SK-N-SH treated with all-trans-retinoic acid at 6 μM for 48 hours (cell line): ENCODE data around the gene NCKAP5.
A peak's percentile ranks its signal among the peaks of the same experiment; 100 is the strongest.
"Not testable (repeated sequence)": the region's sequence is repeated elsewhere in the genome, so short reads cannot be mapped to it uniquely, and the experiment has no call there.

ENCODE experiments used
- ATAC-seq: fragments of 200-7000 bp; cut with Tn5 transposase; 3 replicates; pipeline ENCODE4 v1.9.1; 2020; ENCODE audit warnings: mild to moderate bottlenecking, moderate library complexity
- ARNTL ChIP-seq: fragments of 450-650 bp; formaldehyde crosslinking; IDR thresholded peaks from 2 replicates; pipeline ENCODE4 v1.5.0; 2020; ENCODE audit warnings: low read depth, mild to moderate bottlenecking, moderate library complexity, borderline replicate concordance
- BACH2 ChIP-seq: fragments of 250-450 bp; sonication (Bioruptor Pico); IDR thresholded peaks from 2 replicates; pipeline ENCODE4 v1.9.0; 2021; ENCODE audit warnings: mild to moderate bottlenecking, borderline replicate concordance
- CSDC2 ChIP-seq: fragments of 250-450 bp; sonication (Bioruptor Pico); IDR thresholded peaks from 2 replicates; pipeline ENCODE4 v1.5.0; 2020; ENCODE audit warnings: mild to moderate bottlenecking, moderate library complexity
- ESRRG ChIP-seq: fragments of 250-450 bp; sonication (Bioruptor Pico); IDR thresholded peaks from 2 replicates; pipeline ENCODE4 v1.6.1; 2021; ENCODE audit warnings: mild to moderate bottlenecking
- GLIS3 ChIP-seq: fragments of 250-450 bp; sonication (Bioruptor Pico); IDR thresholded peaks from 2 replicates; pipeline ENCODE4 v1.5.0; 2020; ENCODE audit warnings: mild to moderate bottlenecking, moderate library complexity
- OSR1 ChIP-seq: fragments of 250-450 bp; sonication (Bioruptor Pico); IDR thresholded peaks from 2 replicates; pipeline ENCODE4 v1.8.0; 2022; ENCODE audit warnings: moderate library complexity, mild to moderate bottlenecking, inconsistent platforms
- PPARA ChIP-seq: fragments of 250-450 bp; sonication (Bioruptor Pico); IDR thresholded peaks from 2 replicates; pipeline ENCODE4 v1.5.0; 2020; ENCODE audit warnings: mild to moderate bottlenecking, borderline replicate concordance
- RARB ChIP-seq: fragments of 250-450 bp; sonication (Bioruptor Pico); IDR thresholded peaks from 2 replicates; pipeline ENCODE4 v1.8.0; 2021; ENCODE audit warnings: mild to moderate bottlenecking, moderate library complexity
- SNAI2 ChIP-seq: fragments of 250-450 bp; sonication (Bioruptor Pico); IDR thresholded peaks from 2 replicates; pipeline ENCODE4 v1.5.0; 2020; ENCODE audit warnings: mild to moderate bottlenecking, moderate library complexity
- TCF4 ChIP-seq: fragments of 250-450 bp; sonication (Bioruptor Pico); IDR thresholded peaks from 2 replicates; pipeline ENCODE4 v1.8.0; 2021; ENCODE audit warnings: mild to moderate bottlenecking, moderate library complexity, borderline replicate concordance
- TOX ChIP-seq: fragments of 250-450 bp; sonication (Bioruptor Pico); IDR thresholded peaks from 2 replicates; pipeline ENCODE4 v1.8.0; 2021; ENCODE audit warnings: mild to moderate bottlenecking, moderate library complexity, borderline replicate concordance
- ZC3H10 ChIP-seq: fragments of 250-450 bp; sonication (Bioruptor Pico); IDR thresholded peaks from 2 replicates; pipeline ENCODE4 v1.5.1; 2021; ENCODE audit warnings: mild to moderate bottlenecking, moderate library complexity
- ZFP3 ChIP-seq: fragments of 250-450 bp; sonication (Bioruptor Pico); IDR thresholded peaks from 2 replicates; pipeline ENCODE4 v1.5.0; 2020; ENCODE audit warnings: mild to moderate bottlenecking, moderate library complexity
- ZFP30 ChIP-seq: fragments of 450-650 bp; formaldehyde crosslinking; IDR thresholded peaks from 2 replicates; pipeline ENCODE4 v1.5.0; 2022; ENCODE audit warnings: mild to moderate bottlenecking, moderate library complexity
- ZNF565 ChIP-seq: fragments of 450-650 bp; formaldehyde crosslinking; conservative IDR thresholded peaks from 2 replicates; pipeline ENCODE4 v1.5.0; 2020; ENCODE audit warnings: low read depth, mild to moderate bottlenecking, moderate library complexity
- ZNF70 ChIP-seq: fragments of 450-650 bp; formaldehyde crosslinking; IDR thresholded peaks from 2 replicates; pipeline ENCODE4 v1.5.0; 2020; ENCODE audit warnings: mild to moderate bottlenecking, moderate library complexity
- ZNF8 ChIP-seq: fragments of 450-650 bp; formaldehyde crosslinking; IDR thresholded peaks from 2 replicates; pipeline ENCODE4 v1.5.0; 2020; ENCODE audit warnings: mild to moderate bottlenecking, moderate library complexity
- TF ChIP-seq, protein P1 (sequence below): fragments of 250-450 bp; sonication (Bioruptor Pico); IDR thresholded peaks from 2 replicates; pipeline ENCODE4 v1.5.1; 2020; ENCODE audit warnings: low read depth, mild to moderate bottlenecking, moderate library complexity
- TF ChIP-seq, protein P2 (sequence below): fragments of 250-450 bp; sonication (Bioruptor Pico); IDR thresholded peaks from 2 replicates; pipeline ENCODE4 v1.5.1; 2021; ENCODE audit warnings: mild to moderate bottlenecking, moderate library complexity
- TF ChIP-seq, protein P3 (sequence below): fragments of 250-450 bp; sonication (Bioruptor Pico); IDR thresholded peaks from 2 replicates; pipeline ENCODE4 v1.8.0; 2020; ENCODE audit warnings: mild to moderate bottlenecking, moderate library complexity, borderline replicate concordance
- TF ChIP-seq, protein P4 (sequence below): fragments of 250-450 bp; sonication (Bioruptor Pico); IDR thresholded peaks from 2 replicates; pipeline ENCODE4 v1.5.0; 2020; ENCODE audit warnings: mild to moderate bottlenecking, moderate library complexity
- TF ChIP-seq, protein P5 (sequence below): fragments of 250-450 bp; sonication (Bioruptor Pico); IDR thresholded peaks from 2 replicates; pipeline ENCODE4 v1.8.0; 2021; ENCODE audit warnings: low read depth, mild to moderate bottlenecking, moderate library complexity, borderline replicate concordance

The NCKAP5 gene

DNA sequence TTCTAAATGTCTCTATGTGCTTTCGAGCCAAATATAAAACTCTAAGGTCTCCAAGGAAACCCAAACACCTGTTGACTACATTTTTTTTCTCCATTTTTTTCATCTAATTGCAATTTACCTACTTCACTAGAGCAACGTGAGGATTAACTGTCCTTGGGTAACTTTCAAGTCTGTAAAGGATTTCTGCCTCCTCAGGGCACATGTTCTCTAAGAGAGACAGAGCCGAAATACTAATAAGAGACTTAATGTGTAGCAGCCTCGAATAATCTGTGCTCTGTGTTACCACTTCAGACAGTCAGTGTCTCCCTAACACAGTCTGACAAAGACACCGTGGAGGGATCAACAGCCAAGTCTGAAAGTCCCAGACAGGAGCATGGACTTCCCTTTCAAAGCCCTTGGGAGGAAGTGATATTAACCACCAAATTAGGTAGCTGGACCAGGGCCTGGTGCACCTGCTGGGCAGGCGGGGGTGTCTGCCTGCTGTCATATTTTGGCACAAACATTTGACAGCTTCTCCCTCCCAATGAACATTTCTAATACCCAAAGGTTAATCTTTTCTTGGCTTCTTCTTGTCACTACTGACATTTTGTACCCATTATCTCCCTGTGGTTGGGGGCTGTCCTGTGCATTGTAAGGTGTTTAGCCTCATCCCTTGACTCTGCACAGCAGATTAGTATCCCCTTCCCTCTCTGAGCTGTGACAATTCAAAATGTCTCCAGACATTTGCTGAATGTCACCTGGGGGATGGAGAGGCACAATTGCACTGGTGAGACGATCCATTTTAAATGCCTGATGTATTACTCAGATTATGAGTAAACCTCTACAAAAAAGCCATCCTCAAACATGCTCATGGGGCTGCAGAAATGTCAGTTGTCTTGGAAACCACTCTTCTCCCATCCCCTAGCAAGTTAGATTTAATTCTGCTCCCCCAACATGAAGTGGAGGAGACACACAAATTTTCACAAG is 852.6 kb downstream of the NCKAP5 start:
- ATAC-seq: no peak
- TF ChIP-seq ZNF8 (no peak), ZC3H10 (no peak), ESRRG (CRISPR knock-in tag) (no peak), ZNF565 (CRISPR knock-in tag) (no peak), TOX (no peak), SNAI2 (no peak), BACH2 (CRISPR knock-in tag) (no peak), OSR1 (CRISPR knock-in tag) (no peak), PPARA (CRISPR knock-in tag) (no peak)
- TF ChIP-seq, protein P1, sequence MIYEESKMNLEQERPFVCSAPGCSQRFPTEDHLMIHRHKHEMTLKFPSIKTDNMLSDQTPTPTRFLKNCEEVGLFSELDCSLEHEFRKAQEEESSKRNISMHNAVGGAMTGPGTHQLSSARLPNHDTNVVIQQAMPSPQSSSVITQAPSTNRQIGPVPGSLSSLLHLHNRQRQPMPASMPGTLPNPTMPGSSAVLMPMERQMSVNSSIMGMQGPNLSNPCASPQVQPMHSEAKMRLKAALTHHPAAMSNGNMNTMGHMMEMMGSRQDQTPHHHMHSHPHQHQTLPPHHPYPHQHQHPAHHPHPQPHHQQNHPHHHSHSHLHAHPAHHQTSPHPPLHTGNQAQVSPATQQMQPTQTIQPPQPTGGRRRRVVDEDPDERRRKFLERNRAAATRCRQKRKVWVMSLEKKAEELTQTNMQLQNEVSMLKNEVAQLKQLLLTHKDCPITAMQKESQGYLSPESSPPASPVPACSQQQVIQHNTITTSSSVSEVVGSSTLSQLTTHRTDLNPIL: no peak

DNA sequence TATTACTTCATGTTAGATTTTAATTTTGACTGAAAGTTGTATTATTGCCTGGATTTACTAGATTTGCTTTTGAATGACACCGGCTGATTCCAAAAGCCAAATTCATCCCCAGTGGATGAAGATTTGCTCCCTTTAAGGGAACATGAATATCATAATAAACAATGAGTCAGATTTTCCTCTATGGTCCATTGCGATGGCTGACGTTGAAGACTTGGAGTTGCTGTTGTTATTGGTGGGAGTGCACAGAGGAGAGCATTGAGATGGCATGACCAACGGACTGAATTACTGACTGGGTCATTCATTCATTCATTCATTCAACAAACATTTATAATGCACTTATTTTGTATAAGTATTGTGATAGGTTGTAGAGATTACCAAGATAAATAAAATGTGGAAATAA is 864.9 kb downstream of the NCKAP5 start:
- TF ChIP-seq, protein P2, sequence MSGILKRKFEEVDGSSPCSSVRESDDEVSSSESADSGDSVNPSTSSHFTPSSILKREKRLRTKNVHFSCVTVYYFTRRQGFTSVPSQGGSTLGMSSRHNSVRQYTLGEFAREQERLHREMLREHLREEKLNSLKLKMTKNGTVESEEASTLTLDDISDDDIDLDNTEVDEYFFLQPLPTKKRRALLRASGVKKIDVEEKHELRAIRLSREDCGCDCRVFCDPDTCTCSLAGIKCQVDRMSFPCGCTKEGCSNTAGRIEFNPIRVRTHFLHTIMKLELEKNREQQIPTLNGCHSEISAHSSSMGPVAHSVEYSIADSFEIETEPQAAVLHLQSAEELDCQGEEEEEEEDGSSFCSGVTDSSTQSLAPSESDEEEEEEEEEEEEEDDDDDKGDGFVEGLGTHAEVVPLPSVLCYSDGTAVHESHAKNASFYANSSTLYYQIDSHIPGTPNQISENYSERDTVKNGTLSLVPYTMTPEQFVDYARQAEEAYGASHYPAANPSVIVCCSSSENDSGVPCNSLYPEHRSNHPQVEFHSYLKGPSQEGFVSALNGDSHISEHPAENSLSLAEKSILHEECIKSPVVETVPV (CRISPR knock-in tag): no peak
- ATAC-seq: no peak

DNA sequence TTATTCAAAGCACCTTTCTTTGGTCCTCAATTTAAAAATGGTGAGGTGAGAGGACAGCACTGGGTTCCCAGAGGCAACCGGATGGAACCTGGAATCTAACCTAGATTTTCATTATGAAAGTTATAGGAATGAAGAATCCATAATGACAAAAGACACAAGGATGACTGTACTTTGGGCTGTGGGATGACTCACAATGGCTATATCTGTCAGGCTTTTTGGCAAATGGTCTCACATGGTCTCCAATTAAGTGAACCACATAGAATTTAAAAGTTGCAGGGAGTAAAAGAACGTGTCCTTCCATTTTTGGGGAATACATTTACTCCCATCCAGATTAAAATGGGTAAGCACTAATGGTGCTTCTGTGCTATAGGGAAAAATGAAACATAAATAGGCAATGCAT is 866.5 kb downstream of the NCKAP5 start:
- ATAC-seq: peak; percentile 65; the same call in 2 of the 3 replicates
- TF ChIP-seq ZNF565 (CRISPR knock-in tag) (no peak), RARB (CRISPR knock-in tag) (no peak), PPARA (CRISPR knock-in tag) (no peak), ZFP30 (no peak), CSDC2 (CRISPR knock-in tag) (no peak), TCF4 (no peak), ZC3H10 (no peak), ZNF70 (CRISPR knock-in tag) (no peak)
- TF ChIP-seq, protein P2 (CRISPR knock-in tag): no peak

DNA sequence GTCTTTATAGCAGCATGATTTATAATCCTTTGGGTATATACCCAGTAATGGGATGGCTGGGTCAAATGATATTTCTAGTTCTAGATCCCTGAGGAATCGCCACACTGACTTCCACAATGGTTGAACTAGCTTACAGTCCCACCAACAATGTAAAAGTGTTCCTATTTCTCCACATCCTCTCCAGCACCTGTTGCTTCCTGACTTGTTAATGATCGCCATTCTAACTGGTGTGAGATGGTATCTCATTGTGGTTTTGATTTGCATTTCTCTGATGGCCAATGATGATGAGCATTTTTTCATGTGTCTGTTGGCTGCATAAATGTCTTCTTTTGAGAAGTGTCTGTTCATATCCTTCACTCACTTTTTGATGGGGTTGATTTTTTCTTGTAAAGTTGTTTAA is 868.5 kb downstream of the NCKAP5 start:
- ATAC-seq: not testable (repeated sequence)

DNA sequence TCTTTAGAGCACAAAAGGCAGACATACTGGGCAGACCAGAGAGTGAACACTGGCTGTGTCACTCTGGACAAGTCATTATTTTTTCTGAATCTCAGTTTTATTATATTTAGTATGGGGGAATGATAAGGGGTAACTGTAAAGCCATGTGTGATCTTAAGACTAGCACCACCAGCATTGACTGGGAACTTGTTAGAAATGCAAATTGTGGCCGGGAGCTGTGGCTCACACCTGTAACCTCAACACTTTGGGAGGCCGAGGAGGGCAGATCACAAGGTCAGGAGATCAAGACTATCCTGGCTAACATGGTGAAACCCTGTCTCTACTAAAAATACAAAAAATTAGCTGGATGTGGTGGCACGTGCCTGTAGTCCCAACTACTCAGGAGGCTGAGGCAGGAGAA is 869.9 kb downstream of the NCKAP5 start:
- not testable (repeated sequence) for ATAC-seq

DNA sequence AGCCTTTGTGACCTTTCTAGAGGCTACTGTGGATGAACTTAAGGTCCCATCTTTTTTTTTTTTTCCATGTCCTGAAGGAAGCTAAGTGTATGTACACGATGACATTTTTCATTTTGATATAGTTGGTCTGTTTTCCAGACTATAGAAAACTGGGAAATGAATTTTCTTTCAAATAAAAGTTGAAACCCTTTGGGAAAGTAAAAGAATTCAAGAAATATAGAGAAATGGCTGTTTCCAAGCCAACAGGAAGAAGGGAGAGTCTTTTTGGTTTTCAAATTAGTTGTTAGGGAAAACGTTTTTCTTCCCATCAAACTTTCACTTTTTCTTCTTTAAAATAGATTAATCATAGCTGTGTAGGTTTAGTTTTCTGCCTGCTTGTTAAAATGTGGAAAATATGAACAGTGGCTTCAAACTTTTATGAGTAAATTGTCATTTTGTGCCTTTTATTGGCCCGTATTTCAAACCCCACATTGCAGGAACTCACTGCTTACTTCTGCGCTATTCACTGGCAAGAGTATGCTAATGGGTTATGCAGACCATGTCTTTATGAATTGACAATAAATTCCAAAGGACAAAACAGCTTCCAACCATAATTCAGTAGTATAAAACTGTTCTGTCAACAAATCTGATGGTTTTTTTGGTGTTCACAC is 870.6 kb downstream of the NCKAP5 start:
- ATAC-seq: no peak
- TF ChIP-seq BACH2 (CRISPR knock-in tag) (no peak), GLIS3 (CRISPR knock-in tag) (no peak), ZNF8 (no peak), ZFP3 (CRISPR knock-in tag) (no peak), TOX (no peak), ARNTL (CRISPR knock-in tag) (no peak), SNAI2 (no peak), RARB (CRISPR knock-in tag) (no peak)
- TF ChIP-seq, protein P3, sequence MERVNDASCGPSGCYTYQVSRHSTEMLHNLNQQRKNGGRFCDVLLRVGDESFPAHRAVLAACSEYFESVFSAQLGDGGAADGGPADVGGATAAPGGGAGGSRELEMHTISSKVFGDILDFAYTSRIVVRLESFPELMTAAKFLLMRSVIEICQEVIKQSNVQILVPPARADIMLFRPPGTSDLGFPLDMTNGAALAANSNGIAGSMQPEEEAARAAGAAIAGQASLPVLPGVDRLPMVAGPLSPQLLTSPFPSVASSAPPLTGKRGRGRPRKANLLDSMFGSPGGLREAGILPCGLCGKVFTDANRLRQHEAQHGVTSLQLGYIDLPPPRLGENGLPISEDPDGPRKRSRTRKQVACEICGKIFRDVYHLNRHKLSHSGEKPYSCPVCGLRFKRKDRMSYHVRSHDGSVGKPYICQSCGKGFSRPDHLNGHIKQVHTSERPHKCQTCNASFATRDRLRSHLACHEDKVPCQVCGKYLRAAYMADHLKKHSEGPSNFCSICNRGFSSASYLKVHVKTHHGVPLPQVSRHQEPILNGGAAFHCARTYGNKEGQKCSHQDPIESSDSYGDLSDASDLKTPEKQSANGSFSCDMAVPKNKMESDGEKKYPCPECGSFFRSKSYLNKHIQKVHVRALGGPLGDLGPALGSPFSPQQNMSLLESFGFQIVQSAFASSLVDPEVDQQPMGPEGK (CRISPR knock-in tag): no peak
- TF ChIP-seq, protein P4, sequence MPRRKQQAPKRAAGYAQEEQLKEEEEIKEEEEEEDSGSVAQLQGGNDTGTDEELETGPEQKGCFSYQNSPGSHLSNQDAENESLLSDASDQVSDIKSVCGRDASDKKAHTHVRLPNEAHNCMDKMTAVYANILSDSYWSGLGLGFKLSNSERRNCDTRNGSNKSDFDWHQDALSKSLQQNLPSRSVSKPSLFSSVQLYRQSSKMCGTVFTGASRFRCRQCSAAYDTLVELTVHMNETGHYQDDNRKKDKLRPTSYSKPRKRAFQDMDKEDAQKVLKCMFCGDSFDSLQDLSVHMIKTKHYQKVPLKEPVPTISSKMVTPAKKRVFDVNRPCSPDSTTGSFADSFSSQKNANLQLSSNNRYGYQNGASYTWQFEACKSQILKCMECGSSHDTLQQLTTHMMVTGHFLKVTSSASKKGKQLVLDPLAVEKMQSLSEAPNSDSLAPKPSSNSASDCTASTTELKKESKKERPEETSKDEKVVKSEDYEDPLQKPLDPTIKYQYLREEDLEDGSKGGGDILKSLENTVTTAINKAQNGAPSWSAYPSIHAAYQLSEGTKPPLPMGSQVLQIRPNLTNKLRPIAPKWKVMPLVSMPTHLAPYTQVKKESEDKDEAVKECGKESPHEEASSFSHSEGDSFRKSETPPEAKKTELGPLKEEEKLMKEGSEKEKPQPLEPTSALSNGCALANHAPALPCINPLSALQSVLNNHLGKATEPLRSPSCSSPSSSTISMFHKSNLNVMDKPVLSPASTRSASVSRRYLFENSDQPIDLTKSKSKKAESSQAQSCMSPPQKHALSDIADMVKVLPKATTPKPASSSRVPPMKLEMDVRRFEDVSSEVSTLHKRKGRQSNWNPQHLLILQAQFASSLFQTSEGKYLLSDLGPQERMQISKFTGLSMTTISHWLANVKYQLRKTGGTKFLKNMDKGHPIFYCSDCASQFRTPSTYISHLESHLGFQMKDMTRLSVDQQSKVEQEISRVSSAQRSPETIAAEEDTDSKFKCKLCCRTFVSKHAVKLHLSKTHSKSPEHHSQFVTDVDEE (CRISPR knock-in tag): no peak
- TF ChIP-seq, protein P5, sequence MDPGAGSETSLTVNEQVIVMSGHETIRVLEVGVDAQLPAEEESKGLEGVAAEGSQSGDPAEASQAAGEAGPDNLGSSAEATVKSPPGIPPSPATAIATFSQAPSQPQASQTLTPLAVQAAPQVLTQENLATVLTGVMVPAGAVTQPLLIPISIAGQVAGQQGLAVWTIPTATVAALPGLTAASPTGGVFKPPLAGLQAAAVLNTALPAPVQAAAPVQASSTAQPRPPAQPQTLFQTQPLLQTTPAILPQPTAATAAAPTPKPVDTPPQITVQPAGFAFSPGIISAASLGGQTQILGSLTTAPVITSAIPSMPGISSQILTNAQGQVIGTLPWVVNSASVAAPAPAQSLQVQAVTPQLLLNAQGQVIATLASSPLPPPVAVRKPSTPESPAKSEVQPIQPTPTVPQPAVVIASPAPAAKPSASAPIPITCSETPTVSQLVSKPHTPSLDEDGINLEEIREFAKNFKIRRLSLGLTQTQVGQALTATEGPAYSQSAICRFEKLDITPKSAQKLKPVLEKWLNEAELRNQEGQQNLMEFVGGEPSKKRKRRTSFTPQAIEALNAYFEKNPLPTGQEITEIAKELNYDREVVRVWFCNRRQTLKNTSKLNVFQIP (CRISPR knock-in tag): no peak
